Breast epithelium (tissue), 3 donors: ENCODE data around the gene WDFY2.
"Not testable (repeated sequence)": the region's sequence is repeated elsewhere in the genome, so short reads cannot be mapped to it uniquely, and the experiment has no call there.

Source experiments
- POLR2A ChIP-seq: fragments of 450-650 bp; IDR thresholded peaks from one replicate; pipeline ENCODE4 v1.6.1; 2016; ENCODE audit warnings: antibody characterized with exemption, mild to moderate bottlenecking, moderate library complexity
- TF ChIP-seq, protein P1 (sequence below), 3 donors: fragments of 450-650 bp; IDR thresholded peaks; one replicate each; pipeline ENCODE4 v1.5.1; 2016 to 2017; ENCODE audit warnings: antibody characterized with exemption in 3 of 3, mild to moderate bottlenecking in 3 of 3, moderate library complexity in 3 of 3

DNA sequence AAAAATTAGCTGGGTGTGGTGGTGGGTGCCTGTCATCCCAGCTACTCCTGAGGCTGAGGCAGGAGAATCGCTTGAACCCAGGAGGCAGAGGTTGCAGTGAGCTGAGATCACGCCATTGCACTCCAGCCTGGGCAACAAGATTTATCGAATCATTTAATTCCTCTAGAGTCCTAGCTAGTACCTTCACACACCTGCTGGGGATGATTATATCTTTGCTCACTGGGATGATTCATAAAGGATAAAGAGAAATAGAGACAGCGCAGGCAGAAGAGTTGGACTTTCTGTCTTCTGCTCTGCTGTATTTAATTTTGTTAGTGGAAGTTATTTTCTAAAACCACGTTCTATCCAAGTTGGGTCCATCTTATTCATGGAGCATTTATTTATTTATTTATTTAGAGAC is 56.4 kb downstream of the WDFY2 start:
- TF ChIP-seq POLR2A, result not testable (repeated sequence)
- TF ChIP-seq, protein P1, sequence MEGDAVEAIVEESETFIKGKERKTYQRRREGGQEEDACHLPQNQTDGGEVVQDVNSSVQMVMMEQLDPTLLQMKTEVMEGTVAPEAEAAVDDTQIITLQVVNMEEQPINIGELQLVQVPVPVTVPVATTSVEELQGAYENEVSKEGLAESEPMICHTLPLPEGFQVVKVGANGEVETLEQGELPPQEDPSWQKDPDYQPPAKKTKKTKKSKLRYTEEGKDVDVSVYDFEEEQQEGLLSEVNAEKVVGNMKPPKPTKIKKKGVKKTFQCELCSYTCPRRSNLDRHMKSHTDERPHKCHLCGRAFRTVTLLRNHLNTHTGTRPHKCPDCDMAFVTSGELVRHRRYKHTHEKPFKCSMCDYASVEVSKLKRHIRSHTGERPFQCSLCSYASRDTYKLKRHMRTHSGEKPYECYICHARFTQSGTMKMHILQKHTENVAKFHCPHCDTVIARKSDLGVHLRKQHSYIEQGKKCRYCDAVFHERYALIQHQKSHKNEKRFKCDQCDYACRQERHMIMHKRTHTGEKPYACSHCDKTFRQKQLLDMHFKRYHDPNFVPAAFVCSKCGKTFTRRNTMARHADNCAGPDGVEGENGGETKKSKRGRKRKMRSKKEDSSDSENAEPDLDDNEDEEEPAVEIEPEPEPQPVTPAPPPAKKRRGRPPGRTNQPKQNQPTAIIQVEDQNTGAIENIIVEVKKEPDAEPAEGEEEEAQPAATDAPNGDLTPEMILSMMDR (IDR thresholded peaks at IDR 0.05), result not testable (repeated sequence)
